ELF-1 (cell line): Measurements from ENCODE around the gene HSD17B3.
A peak's percentile ranks its signal among the peaks of the same experiment; 100 is the strongest.
"Not testable (repeated sequence)": the region's sequence is repeated elsewhere in the genome, so short reads cannot be mapped to it uniquely, and the experiment has no call there.

ENCODE experiments used
- DNase-seq: peaks from one replicate; pipeline ENCODE4 v3.0.0-alpha.2; 2016; ENCODE audit warnings: low read depth, low spot score

The HSD17B3 gene

GRCh38 chr9:96236337-96236736 lies 65.6 kb downstream of the HSD17B3 start:
- not testable (repeated sequence) for DNase-seq

GRCh38 chr9:96232539-96233241 lies 69.3 kb downstream of the HSD17B3 start:
- DNase-seq = peak; percentile 46

- DNase-seq = no peak
Measured at GRCh38 chr9:96232164-96232538, 69.8 kb downstream of the HSD17B3 start.

- no peak for DNase-seq
Measured at GRCh38 chr9:96230002-96230401, 72.0 kb downstream of the HSD17B3 start.

- peak; percentile 27 for DNase-seq
Measured at GRCh38 chr9:96222132-96222531, 79.8 kb downstream of the HSD17B3 start.

- DNase-seq = no peak
Measured at GRCh38 chr9:96219900-96220257, 82.1 kb downstream of the HSD17B3 start.

GRCh38 chr9:96219026-96219899 lies 82.7 kb downstream of the HSD17B3 start:
- DNase-seq = peak; percentile 78

- DNase-seq = peak; percentile 95
Measured at GRCh38 chr9:96217754-96218693, 84.0 kb downstream of the HSD17B3 start.

- DNase-seq = peak; percentile 93
Measured at GRCh38 chr9:96217294-96217707, 84.7 kb downstream of the HSD17B3 start.

- no peak for DNase-seq
Measured at GRCh38 chr9:96216583-96216982, 85.4 kb downstream of the HSD17B3 start.

GRCh38 chr9:96215841-96216240 lies 86.1 kb downstream of the HSD17B3 start:
- no peak for DNase-seq

GRCh38 chr9:96214635-96215034 lies 87.3 kb downstream of the HSD17B3 start:
- peak; percentile 79 for DNase-seq

GRCh38 chr9:96209407-96210271 lies 92.3 kb downstream of the HSD17B3 start:
- DNase-seq = no peak

- no peak for DNase-seq
Measured at GRCh38 chr9:96206156-96206751, 95.7 kb downstream of the HSD17B3 start.

- DNase-seq = no peak
Measured at GRCh38 chr9:96204853-96205252, 97.1 kb downstream of the HSD17B3 start.

GRCh38 chr9:96203867-96204501 lies 98.0 kb downstream of the HSD17B3 start:
- DNase-seq = no peak

GRCh38 chr9:96202971-96203780 lies 98.8 kb downstream of the HSD17B3 start:
- no peak for DNase-seq

- DNase-seq = peak; percentile 33
Measured at GRCh38 chr9:96201140-96201539, 100.8 kb downstream of the HSD17B3 start.

- DNase-seq = no peak
Measured at GRCh38 chr9:96199006-96199405, 103.0 kb downstream of the HSD17B3 start.
